GM10266 (cell line): ENCODE results near the gene FBXL14.

Source experiments
- DNase-seq: peaks from one replicate; pipeline ENCODE4 v3.0.0; 2012; ENCODE audit errors: extremely low spot score
- TF ChIP-seq, protein P1 (sequence below): IDR thresholded peaks from 2 replicates; pipeline ENCODE4 v1.5.1; 2012; ENCODE audit warnings: mild to moderate bottlenecking, low read depth; ENCODE audit not compliant: control insufficient read depth, insufficient read depth; ENCODE audit errors: missing control alignments

FBXL14 gene

GRCh38 chr12:1553987-1554982 lies 40.1 kb downstream of the FBXL14 start:
- peak; percentile 88 for DNase-seq
- TF ChIP-seq, protein P1, sequence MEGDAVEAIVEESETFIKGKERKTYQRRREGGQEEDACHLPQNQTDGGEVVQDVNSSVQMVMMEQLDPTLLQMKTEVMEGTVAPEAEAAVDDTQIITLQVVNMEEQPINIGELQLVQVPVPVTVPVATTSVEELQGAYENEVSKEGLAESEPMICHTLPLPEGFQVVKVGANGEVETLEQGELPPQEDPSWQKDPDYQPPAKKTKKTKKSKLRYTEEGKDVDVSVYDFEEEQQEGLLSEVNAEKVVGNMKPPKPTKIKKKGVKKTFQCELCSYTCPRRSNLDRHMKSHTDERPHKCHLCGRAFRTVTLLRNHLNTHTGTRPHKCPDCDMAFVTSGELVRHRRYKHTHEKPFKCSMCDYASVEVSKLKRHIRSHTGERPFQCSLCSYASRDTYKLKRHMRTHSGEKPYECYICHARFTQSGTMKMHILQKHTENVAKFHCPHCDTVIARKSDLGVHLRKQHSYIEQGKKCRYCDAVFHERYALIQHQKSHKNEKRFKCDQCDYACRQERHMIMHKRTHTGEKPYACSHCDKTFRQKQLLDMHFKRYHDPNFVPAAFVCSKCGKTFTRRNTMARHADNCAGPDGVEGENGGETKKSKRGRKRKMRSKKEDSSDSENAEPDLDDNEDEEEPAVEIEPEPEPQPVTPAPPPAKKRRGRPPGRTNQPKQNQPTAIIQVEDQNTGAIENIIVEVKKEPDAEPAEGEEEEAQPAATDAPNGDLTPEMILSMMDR = peak; percentile 28

- TF ChIP-seq, protein P1 = no peak
- no peak for DNase-seq
Measured at GRCh38 chr12:1553536-1553935, 40.8 kb downstream of the FBXL14 start.

GRCh38 chr12:1552911-1553491 lies 41.4 kb downstream of the FBXL14 start:
- TF ChIP-seq, protein P1 = no peak
- no peak for DNase-seq

DNA sequence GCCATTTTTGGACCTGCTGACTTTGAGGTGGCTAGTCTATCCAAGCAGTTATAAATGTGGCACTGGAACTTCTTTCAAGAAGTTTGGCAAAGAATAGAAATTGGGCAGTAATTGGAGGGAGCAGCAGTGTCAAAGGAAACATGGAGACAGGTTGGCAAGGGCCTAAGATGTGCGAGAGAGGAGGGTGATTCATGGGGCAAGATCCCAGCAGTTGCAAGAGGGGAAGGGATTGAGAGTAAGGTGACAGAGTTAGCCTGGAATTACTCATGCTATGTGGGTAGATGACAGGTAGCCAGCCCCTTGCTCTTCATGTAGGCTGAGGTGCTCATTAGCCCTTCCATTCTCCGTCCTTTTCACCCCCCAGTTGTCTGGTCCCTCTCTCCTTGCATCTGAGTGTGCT lies 42.2 kb downstream of the FBXL14 start:
- no peak for DNase-seq
- TF ChIP-seq, protein P1 = no peak

DNA sequence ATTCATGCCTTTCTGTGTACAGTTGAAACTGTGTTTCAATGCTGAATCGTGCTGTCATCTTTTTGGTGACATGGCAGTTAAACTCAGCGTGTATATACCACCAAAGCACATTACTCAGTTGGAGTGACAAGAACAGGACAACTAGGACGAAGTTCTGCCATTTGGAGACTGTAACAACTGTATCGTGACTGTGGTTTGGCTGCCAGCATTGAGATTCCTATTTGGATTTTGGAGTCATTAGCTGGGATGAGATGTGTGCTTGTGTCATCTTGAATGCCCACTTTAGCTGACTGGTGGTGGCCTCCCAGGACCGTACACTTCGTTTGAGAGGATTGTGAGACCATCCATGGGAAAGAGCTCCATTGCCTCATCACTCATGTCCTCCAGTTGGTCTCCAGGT lies 42.9 kb downstream of the FBXL14 start:
- DNase-seq = no peak
- TF ChIP-seq, protein P1 = no peak

DNA sequence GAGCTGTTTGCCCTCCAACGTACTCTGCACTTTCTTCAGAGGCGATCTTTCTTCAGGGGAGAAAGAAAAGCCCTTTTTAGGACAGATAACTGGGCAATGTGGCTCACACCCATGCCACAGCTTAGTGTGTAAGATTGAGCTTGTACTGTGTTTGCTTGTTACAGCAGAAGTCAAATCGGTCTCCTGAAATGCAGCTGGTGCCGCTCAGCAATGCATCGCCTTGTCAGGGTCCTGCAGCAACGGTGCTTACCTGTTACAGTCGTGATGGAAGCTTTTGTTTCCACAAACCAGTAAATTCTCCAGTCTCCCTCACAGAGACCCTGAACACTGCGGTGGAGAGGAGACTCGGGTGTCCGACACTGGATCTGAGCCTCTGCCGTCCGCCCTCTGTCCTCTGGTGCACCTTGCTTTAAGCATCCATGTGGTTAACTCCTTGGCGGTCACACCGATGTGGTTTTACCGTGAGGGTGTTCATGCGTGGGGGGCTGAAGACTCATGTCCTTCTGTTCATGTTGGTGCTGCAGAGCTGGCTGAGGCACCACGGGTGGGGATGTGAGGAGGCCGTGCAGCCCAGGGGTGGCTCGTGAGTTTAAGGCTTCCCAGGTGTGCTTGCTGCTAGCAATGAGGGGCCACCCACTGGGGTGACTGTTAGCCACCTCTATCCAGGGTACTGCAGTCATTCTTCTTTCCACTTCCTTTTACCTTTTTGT lies 47.3 kb downstream of the FBXL14 start:
- TF ChIP-seq, protein P1 = no peak

More for the DNA sequence above, 47.3 kb downstream of the FBXL14 start:
- DNase-seq = no peak
